H9 (cell line): ENCODE data around the gene ERN1. TPM values are rescaled to one million over a fixed set of nuclear protein-coding genes. Genes with fewer than 3 reads are reported as not detected.

Experiments used
- DNase-seq: peaks from one replicate; pipeline ENCODE4 v3.0.0-alpha.2; 2017
- H2AFZ ChIP-seq: one replicate; pipeline ENCODE4 v1.6.1; 2013; ENCODE audit warnings: mild to moderate bottlenecking, low read length, control low read depth, moderate library complexity
- H2AK5ac ChIP-seq: 2 replicates; pipeline ENCODE4 v1.6.1; 2013; ENCODE audit warnings: low read length, control low read depth, mixed read lengths; ENCODE audit not compliant: insufficient read length
- H2BK120ac ChIP-seq: one replicate; pipeline ENCODE4 v1.6.1; 2013; ENCODE audit warnings: low read depth, mild to moderate bottlenecking, low read length, control low read depth, inconsistent platforms; ENCODE audit not compliant: poor library complexity, severe bottlenecking
- H2BK12ac ChIP-seq: 2 replicates; pipeline ENCODE4 v1.6.1; 2013; ENCODE audit warnings: low read length, control low read depth, mixed read lengths, low read depth; ENCODE audit not compliant: insufficient read length
- H2BK15ac ChIP-seq: 2 replicates; pipeline ENCODE4 v1.6.1; 2013; ENCODE audit warnings: low read depth, low read length, control low read depth
- H2BK20ac ChIP-seq: one replicate; pipeline ENCODE4 v1.6.1; 2013; ENCODE audit warnings: low read depth, mild to moderate bottlenecking, low read length, control low read depth, inconsistent platforms; ENCODE audit not compliant: poor library complexity, severe bottlenecking
- H2BK5ac ChIP-seq: 2 replicates; pipeline ENCODE4 v1.6.1; 2013; ENCODE audit warnings: low read length, control low read depth, mixed read lengths; ENCODE audit not compliant: insufficient read length
- H3K14ac ChIP-seq: 2 replicates; pipeline ENCODE4 v1.6.1; 2013; ENCODE audit warnings: low read length, control low read depth; ENCODE audit not compliant: insufficient read depth
- H3K18ac ChIP-seq: 2 replicates; pipeline ENCODE4 v1.6.1; 2013; ENCODE audit warnings: low read depth, mild to moderate bottlenecking, mixed read lengths, low read length, control low read depth; ENCODE audit not compliant: insufficient read length
- H3K23ac ChIP-seq: 2 replicates; pipeline ENCODE4 v1.6.1; 2013; ENCODE audit warnings: low read length, control low read depth, mixed read lengths, low read depth; ENCODE audit not compliant: insufficient read length
- H3K23me2 ChIP-seq: 2 replicates; pipeline ENCODE4 v1.6.1; 2013; ENCODE audit warnings: low read depth, mild to moderate bottlenecking, mixed read lengths, low read length, control low read depth; ENCODE audit not compliant: insufficient read length, poor library complexity, severe bottlenecking
- H3K27ac ChIP-seq: 2 replicates; pipeline ENCODE4 v1.5.1; 2013; ENCODE audit warnings: low read length, control low read depth, mixed read lengths, low read depth; ENCODE audit not compliant: insufficient read length
- H3K27me3 ChIP-seq: 2 replicates; pipeline ENCODE4 v1.6.1; 2013; ENCODE audit warnings: low read length, control low read depth, inconsistent platforms; ENCODE audit not compliant: insufficient read depth
- H3K4ac ChIP-seq: 2 replicates; pipeline ENCODE4 v1.6.1; 2013; ENCODE audit warnings: low read depth, mild to moderate bottlenecking, control low read depth, inconsistent platforms, low read length, moderate library complexity
- H3K4me1 ChIP-seq: 2 replicates; pipeline ENCODE4 v1.6.1; 2013; ENCODE audit warnings: low read length, control low read depth, inconsistent platforms; ENCODE audit not compliant: insufficient read depth
- H3K4me2 ChIP-seq: 2 replicates; pipeline ENCODE4 v1.6.1; 2013; ENCODE audit warnings: low read length, control low read depth, mixed read lengths; ENCODE audit not compliant: insufficient read length, insufficient read depth
- H3K56ac ChIP-seq: 2 replicates; pipeline ENCODE4 v1.6.1; 2013; ENCODE audit warnings: low read depth, mild to moderate bottlenecking, mixed read lengths, low read length, control low read depth; ENCODE audit not compliant: insufficient read length
- H3K79me1 ChIP-seq: 2 replicates; pipeline ENCODE4 v1.6.1; 2013; ENCODE audit warnings: low read depth, mild to moderate bottlenecking, moderate library complexity, low read length, control low read depth, inconsistent platforms; ENCODE audit not compliant: insufficient read depth, poor library complexity, severe bottlenecking
- H3K79me2 ChIP-seq: 2 replicates; pipeline ENCODE4 v1.6.1; 2013; ENCODE audit warnings: low read length, control low read depth, inconsistent platforms; ENCODE audit not compliant: insufficient read depth
- H3K9ac ChIP-seq: 2 replicates; pipeline ENCODE4 v1.6.1; 2013; ENCODE audit warnings: low read length, control low read depth, mixed read lengths; ENCODE audit not compliant: insufficient read length; ENCODE audit errors: extremely low read depth
- H3K9me3 ChIP-seq: one replicate; pipeline ENCODE4 v1.6.1; 2013; ENCODE audit warnings: low read depth, low read length, inconsistent platforms; ENCODE audit not compliant: control insufficient read depth
- H3T11ph ChIP-seq: one replicate; pipeline ENCODE4 v1.6.1; 2013; ENCODE audit warnings: mild to moderate bottlenecking, low read length, control low read depth, inconsistent platforms
- H4K20me1 ChIP-seq: one replicate; pipeline ENCODE4 v1.6.1; 2013; ENCODE audit not compliant: control insufficient read depth, insufficient read length, insufficient read depth
- H4K5ac ChIP-seq: 2 replicates; pipeline ENCODE4 v1.6.1; 2013; ENCODE audit warnings: low read depth, mild to moderate bottlenecking, mixed read lengths, low read length, control low read depth; ENCODE audit not compliant: insufficient read length
- H4K8ac ChIP-seq: replicated peaks from 2 replicates; pipeline ENCODE4 v1.6.1; 2013; ENCODE audit warnings: low read length, control low read depth, mixed read lengths, low read depth; ENCODE audit not compliant: insufficient read length
- H4K91ac ChIP-seq: 2 replicates; pipeline ENCODE4 v1.6.1; 2013; ENCODE audit warnings: low read depth, mild to moderate bottlenecking, moderate library complexity, mixed read lengths, low read length, control low read depth; ENCODE audit not compliant: insufficient read length
- H3K27ac Mint-ChIP-seq, 3 experiments: 2 replicates in 2 of 3; 3 replicates in 1 of 3; pipeline ENCODE4 v1.8.0; 2020 to 2021; ENCODE audit warnings: mixed read lengths in 3 of 3, mild to moderate bottlenecking in 1 of 3, moderate library complexity in 1 of 3
- H3K27me3 Mint-ChIP-seq: 2 replicates; pipeline ENCODE4 v1.8.0; 2021; ENCODE audit warnings: low read depth, mild to moderate bottlenecking, moderate library complexity, mixed read lengths
- H3K36me3 Mint-ChIP-seq, 3 experiments: 2 replicates in 2 of 3; 3 replicates in 1 of 3; pipeline ENCODE4 v1.8.0; 2020 to 2021; ENCODE audit warnings: low read depth in 3 of 3, mixed read lengths in 3 of 3; ENCODE audit not compliant: insufficient read depth in 1 of 3
- H3K4me1 Mint-ChIP-seq, 2 experiments: 2 replicates each; pipeline ENCODE4 v1.8.0; 2020; ENCODE audit warnings: mixed read lengths in 2 of 2
- H3K4me3 Mint-ChIP-seq, 2 experiments: 2 replicates in 1 of 2; 3 replicates in 1 of 2; pipeline ENCODE4 v1.8.0; 2020 to 2021; ENCODE audit warnings: mild to moderate bottlenecking in 2 of 2, mixed read lengths in 2 of 2, moderate library complexity in 1 of 2
- H3K9me3 Mint-ChIP-seq, 2 experiments: 2 replicates in 1 of 2; 3 replicates in 1 of 2; pipeline ENCODE4 v1.8.0; 2020; ENCODE audit warnings: mild to moderate bottlenecking in 2 of 2, mixed read lengths in 2 of 2, moderate library complexity in 1 of 2
- CTCF ChIP-seq: fragments of 200-600 bp; sonication (generic); conservative IDR thresholded peaks from 3 replicates; pipeline ENCODE4 v1.8.0; 2021; ENCODE audit warnings: antibody characterized with exemption, mild to moderate bottlenecking
- WGBS: extraction: QIAGEN DNeasy Blood & Tissue Kit; methylation state at CpG from one replicate; pipeline ENCODE4 v1.1.7; 2013; ENCODE audit warnings: missing lambda C conversion rate, low lambda C conversion rate, mixed read lengths; ENCODE audit not compliant: insufficient read length; ENCODE audit errors: extremely low coverage; 5-methylcytosine and 5-hydroxymethylcytosine counted together
- total RNA-seq: library from RNA; stranded (reverse); gene quantifications from 2 replicates; pipeline ENCODE4 v1.2.1, GENCODE V29; 2021

Gene ERN1
- total RNA-seq, 1 experiment from 2014 or later = 5.0 TPM

GRCh38 chr17:64145751-64146417 is 15.9 kb upstream of the ERN1 start:
- Mint-ChIP-seq H3K9me3 (no peaks in the 10 kb centered on the region; a peak in 1 of 5 replicates), H3K27me3 (no peaks in the 10 kb centered on the region; the same call in 1 of the 2 replicates)

More at GRCh38 chr17:64145751-64146417, 15.9 kb upstream of the ERN1 start:
- Histone ChIP-seq H4K91ac (no peak overlapping the region), H3K79me1 (no peaks in the 10 kb centered on the region), H3K23ac (no peak overlapping the region), H2BK5ac (no peak overlapping the region), H4K8ac (no peak overlapping the region), H3K18ac (peak overlapping the region; percentile 94), H3K23me2 (peaks cover 7% of the 10 kb centered on the region), H4K20me1 (no peaks in the 10 kb centered on the region), H3K56ac (peak overlapping the region; percentile 15), H3K4ac (no peak overlapping the region; the same call in 1 of the 2 replicates), H2BK12ac (no peak overlapping the region), H3K4me2 (peak overlapping the region; percentile 89), H3K27ac (peak overlapping the region; percentile 75), H2BK120ac (no peak overlapping the region), H3K9ac (peak overlapping the region; percentile 99), H3K27me3 (no peaks in the 10 kb centered on the region), H2BK20ac (no peak overlapping the region), H3T11ph (no peak overlapping the region), H3K14ac (peak overlapping the region; percentile 91), H3K4me1 (no peaks in the 10 kb centered on the region; the same call in 1 of the 2 replicates), H2AK5ac (no peak overlapping the region), H4K5ac (peak overlapping the region; percentile 74), H3K9me3 (no peaks in the 10 kb centered on the region), H2BK15ac (no peak overlapping the region), H2AFZ (no peak overlapping the region), H3K79me2 (no peaks in the 10 kb centered on the region)
- H3K27ac Mint-ChIP-seq = no peak overlapping the region
- TF ChIP-seq CTCF = no peak
- peaks cover 0 to 16% (median 10%) of the 10 kb centered on the region in 3 experiments; a peak in 6 of 7 replicates for H3K36me3 Mint-ChIP-seq
- no CpG with 5 or more reads among the region's 51 CpGs for WGBS
- no peak overlapping the region for H3K4me3 Mint-ChIP-seq
- peaks cover 16 to 21% of the 10 kb centered on the region in 2 experiments for H3K4me1 Mint-ChIP-seq
- DNase-seq = peak; percentile 99
